ENCODE measurements around the gene PDE6C.

GRCh38 chr10:93615576-93616235 lies 3.4 kb downstream of the PDE6C start:
- TF ChIP-seq SIN3A (IDR thresholded peaks at IDR 0.05; ENCODE audit: borderline replicate concordance, insufficient read depth, low read length) (no peak), REST (IDR thresholded peaks at IDR 0.05; ENCODE audit: insufficient read depth in 1 of 2, low read depth in 2 of 2, low read length in 2 of 2) (no peak), POLR2AphosphoS5 (IDR thresholded peaks at IDR 0.05; ENCODE audit: low read depth, low read length) (no peak), TAF1 (IDR thresholded peaks at IDR 0.05; ENCODE audit: borderline replicate concordance, insufficient read depth, low read length) (no peak)
